Activated CD4-positive, alpha-beta T cell treated with anti-CD3 and anti-CD28 coated beads for 1 hour (primary cell): ENCODE results near the gene PURA.
"Not testable (repeated sequence)": the region's sequence is repeated elsewhere in the genome, so short reads cannot be mapped to it uniquely, and the experiment has no call there.

Source experiments
- DNase-seq: peaks from one replicate; pipeline ENCODE4 v3.0.0-alpha.2; 2020

The PURA gene

DNA sequence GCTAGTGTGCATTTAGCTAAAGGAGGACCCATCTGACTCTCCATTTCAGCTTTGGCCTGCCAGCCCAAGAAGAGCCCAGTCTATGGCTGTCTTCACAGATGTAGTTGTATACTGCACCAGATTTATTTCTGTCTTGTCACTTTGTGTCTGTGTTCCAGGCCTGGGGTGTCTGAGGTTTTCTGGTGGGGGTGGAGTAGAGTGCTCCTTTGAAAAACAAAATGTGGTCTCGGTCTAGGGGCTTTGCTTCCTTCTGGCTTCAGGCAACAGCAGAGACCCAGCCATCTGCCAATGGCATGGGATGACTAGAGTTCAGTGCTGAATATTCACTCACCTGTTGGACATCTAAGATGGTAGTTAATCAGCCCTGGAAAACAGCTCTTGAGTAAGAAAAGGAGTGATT lies 22.7 kb downstream of the PURA start:
- no peak for DNase-seq

- DNase-seq = no peak
Measured at GRCh38 chr5:140140435-140140834, 26.5 kb downstream of the PURA start.

DNA sequence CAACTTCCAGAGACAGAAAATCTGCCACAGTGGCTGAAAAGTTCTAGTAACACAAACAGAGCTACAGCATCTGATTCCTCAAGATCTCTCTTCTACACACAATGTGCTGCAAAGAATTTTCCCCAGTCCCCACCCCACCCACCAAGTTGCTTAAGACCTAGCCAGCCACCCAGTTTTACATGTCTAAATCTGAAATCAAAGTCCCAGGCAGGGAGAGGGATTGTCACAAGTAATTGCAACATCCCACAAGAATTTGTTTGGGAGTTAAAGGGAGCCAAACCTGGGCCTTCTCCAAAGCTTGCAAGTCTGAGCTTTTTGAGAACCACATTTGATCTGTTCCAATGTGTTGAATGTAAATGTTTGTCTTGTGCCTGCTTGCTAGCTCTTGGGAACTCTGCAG lies 27.3 kb downstream of the PURA start:
- no peak for DNase-seq

DNA sequence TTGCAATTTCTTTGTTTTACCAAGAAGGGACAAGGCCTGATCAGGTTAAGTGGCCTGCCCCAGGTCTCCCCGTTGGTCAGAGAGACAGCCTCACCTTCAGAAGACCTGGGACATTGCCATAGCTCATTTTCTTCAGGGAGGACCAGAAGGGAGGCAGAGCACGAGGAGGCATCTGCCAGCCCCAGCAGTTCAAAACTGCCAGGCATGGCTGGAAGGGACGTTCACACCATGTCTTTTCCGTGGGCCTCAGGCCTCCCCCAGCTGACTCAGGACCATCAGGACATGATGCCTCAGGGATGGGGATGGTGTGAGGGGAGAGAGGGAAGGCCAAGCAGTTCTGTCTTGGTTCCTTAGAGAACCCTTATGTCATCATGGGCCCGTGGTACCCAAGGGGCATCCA lies 28.3 kb downstream of the PURA start:
- DNase-seq = no peak

- no peak for DNase-seq
Measured at GRCh38 chr5:140142856-140143255, 28.9 kb downstream of the PURA start.

GRCh38 chr5:140143521-140144258 lies 29.8 kb downstream of the PURA start:
- DNase-seq = no peak

- no peak for DNase-seq
Measured at GRCh38 chr5:140145256-140145655, 31.3 kb downstream of the PURA start.

DNA sequence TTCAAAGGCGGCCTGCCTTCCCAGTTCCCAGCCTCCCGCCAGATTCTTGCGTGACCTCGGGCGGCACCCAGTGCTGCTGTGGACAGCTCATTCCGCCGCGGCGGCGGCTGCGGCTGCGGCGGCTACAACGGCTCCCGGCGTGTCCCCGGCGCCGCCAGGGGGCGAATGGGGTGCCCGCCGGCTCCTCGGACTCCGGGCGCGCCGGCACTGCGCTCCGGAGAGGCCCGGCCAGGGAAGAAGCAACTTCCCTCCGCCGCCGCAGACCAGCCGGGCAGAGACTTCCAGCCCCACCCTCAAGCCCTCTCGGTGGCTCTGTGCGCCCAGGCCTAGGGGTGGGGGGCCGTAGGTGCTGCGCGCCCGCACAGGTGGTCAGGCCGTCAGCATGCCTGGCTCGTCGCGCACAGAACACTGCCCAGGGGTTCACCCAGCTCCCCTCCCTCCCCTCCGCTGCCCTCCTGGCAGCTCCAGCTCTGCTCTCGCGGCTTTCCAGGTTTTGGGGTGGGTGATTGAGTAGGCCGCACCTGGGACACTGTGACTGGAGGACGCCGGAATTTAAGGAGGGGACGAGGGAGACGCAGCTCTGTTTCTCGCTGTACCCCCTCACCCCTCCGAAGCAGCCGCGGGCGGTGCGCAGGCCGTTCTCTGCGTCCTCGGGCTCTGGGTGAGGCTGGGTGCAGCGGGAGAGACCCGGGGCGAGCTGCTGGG lies 32.1 kb downstream of the PURA start:
- DNase-seq = peak; percentile 30

DNA sequence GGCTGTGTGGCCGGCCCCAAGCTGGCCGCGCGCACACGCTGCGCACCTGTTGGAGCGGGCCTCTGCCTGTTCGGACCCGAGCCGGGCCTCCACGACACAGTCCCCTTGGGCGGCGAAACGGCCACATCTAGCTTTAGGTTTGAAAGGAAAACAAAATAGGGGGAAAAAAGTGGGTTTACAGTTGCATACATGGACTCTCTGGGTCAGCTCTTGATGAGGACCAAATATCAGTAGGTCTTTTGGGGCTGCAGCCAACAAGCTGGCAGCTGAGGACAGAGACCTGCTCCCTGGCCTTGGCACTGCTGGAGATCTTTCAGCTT lies 32.6 kb downstream of the PURA start:
- DNase-seq = no peak

DNA sequence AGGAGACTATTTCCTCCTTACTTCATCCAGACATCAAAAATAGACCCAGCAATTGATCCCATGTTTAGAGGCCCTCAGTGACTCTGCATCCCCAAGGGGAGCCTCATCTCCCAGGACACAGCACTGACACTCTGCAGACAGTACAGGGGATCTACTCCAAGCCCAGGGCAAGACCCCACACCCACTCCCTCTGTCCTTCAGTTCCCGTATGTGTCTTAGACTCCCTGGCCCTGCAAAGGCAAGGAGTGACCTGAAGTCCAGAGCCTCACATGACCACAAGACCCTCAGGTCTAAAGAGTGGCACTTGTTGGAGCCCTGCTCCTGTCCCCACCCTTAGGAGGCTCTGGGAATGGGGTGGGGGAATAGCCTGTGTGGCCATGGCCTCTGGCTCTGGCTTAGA lies 33.6 kb downstream of the PURA start:
- no peak for DNase-seq

GRCh38 chr5:140148508-140148907 lies 34.6 kb downstream of the PURA start:
- DNase-seq = no peak

GRCh38 chr5:140150201-140150600 lies 36.3 kb downstream of the PURA start:
- DNase-seq = no peak

- no peak for DNase-seq
Measured at GRCh38 chr5:140151144-140152021, 37.5 kb downstream of the PURA start.

DNA sequence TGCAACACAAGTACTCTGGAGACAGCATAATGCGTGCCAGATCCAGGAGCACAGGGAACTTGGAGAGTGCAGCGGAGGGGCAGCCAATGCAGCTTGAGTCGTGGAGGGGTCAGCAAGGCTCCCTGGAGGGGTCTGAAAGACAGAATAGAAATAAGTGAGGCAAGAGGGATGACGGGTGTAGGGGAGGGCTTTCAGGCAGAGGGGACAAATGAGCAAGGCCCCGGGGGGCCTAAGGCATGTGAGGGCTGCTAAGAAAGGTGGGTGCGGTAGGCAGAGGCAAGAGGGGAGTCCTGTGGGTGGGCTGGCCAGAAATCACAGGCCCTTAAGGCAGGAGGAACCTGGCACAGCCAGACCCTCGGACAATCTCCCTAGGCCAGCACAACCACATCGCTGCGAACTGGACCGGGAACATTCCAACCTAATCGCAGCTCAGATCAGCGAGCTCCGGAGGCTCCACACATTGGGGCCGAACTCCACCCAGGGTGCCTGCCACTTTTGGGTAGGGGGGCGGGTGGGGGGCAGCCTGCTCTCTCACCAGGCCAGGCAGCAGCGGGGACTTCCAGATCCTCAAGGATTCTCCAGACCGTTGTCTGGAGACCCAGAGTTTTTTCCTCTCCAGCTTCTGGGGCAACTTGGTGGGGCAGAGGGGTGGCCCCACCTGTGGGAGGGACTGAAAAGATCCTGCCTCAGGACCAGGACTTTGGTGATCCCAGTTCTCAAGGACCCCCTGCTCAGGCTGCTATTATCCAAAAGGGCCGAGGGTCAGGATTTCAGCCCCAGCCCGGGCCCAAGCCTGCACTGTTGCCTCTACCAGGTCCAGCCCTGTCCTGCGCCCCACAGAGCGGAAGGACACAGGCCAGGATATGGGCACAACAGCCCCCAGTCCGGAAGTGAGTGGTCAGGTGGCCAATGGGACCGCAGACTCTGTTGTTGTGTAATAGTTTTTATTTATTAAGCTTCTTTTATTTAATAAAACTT lies 38.4 kb downstream of the PURA start:
- DNase-seq = no peak

- DNase-seq = no peak
Measured at GRCh38 chr5:140153255-140153654, 39.3 kb downstream of the PURA start.

DNA sequence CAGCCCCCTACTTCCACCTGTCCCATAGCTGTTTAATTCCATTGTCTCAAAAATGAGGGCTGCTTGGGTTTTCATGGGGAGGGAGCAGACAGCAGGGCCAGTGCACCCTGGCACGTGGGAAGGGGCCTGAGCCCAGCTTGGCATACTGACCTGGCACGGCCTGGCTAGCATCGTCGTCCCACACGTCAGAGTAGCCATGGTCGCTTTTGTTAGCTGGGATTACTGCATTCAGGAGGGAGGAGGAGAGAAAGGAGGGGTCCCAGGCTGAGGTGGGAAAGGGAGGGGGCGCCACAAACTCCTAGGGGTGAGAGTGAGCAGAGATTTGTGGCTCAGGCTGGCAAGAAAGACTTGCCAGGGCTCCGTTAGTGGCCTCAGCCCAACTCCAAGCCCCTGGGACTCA lies 40.0 kb downstream of the PURA start:
- DNase-seq = no peak

DNA sequence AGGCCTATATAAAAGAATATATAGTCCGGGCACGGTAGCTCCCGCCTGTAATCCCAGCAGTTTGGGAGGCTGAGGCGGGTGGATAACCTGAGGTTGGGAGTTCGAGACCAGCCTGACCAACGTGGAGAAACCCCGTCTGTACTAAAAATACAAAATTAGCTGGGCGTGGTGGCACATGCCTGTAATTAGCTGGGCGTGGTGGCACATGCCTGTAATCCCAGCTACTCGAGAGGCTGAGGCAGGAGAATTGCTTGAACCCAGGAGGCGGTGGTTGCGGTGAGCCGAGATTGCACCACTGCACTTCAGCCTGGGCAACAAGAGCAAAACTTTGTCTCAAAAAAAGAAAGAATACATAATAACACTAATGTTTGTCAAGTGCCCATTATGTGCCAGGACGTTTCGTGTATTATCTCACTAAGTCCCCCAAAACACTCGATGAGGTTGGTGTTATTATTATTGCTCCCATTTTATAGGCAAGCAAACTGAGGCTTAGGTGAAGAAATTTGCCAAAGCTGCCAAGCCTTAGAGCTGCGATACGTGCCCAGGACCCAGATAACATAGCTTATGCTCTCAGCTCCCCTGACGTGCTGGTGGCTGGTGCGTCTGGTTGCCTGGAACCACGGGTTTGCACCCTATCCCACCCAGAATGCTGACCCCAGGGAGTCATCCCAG lies 40.9 kb downstream of the PURA start:
- not testable (repeated sequence) for DNase-seq

- peak; percentile 78 for DNase-seq
Measured at GRCh38 chr5:140157032-140157781, 43.3 kb downstream of the PURA start.

DNA sequence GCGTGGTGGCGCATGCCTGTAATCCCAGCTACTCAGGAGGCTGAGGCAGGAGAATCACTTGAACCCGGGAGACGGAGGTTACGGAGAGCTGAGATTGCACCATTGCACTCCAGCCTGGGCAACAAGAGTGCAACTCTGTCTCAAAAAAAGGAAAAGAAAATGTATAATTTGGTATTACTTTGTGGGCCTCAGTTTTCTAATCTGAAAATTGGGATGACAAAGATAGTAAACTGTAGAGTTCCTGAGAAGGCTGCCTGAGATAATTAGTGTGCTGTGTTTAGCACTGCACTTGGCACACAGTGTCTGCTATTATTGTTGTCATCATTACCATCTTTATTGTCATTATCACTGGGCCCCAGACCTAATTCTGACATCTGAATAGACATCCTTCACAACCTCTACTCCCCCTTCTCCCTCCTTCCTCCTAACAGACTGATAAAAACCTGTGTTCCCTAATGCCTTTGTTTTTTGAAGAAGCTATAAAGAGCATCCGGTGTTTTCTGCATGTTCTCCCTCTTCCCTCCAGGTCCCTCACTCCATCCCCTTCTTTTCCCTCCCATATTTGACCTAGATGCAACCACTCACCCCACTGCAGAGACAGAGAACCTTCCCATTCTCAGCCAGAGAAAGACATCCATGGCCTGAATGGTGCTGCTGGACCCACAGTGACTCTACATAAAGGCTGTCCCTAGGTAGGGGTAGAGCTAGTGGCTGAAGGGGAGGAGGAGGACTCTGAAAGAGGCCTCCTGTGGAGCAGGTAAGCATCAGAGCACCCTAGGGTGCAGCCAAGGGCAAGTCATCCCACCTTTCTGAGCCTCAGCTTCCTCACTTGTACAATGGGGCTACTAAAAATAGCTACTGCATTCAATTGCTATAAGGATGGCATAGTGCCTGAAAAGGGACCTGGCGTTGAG lies 45.4 kb downstream of the PURA start:
- DNase-seq = no peak

DNA sequence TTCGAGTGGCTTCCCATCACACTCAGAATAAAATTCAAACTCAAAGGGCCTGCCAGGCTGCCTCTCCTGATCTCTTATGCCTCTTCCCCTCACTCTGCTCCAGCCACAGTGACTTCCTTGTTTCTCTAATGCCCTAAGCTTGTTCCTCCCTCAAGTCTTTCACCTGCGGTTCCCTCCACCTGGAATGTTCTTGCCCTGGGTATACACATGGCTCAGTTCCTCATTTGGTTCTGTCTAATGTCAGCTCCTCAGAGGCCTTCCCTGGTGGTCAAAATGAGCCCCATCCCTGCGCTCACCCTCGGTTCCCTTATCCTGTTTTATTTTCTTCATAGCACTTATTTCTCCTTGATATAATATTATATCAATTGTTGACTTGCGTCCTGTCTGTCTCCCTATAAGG lies 48.4 kb downstream of the PURA start:
- DNase-seq = no peak
